GM18526 (cell line): ENCODE data around the gene FGD5.

Experiments
- POLR2A ChIP-seq: IDR thresholded peaks from 3 replicates; pipeline ENCODE4 v1.6.1; 2011; ENCODE audit not compliant: insufficient read length; ENCODE audit errors: extremely low read depth

Gene FGD5

GRCh38 chr3:14801031-14801430, 17.7 kb upstream of the FGD5 start:
- TF ChIP-seq POLR2A = no peak

GRCh38 chr3:14801668-14802380, 16.9 kb upstream of the FGD5 start:
- TF ChIP-seq POLR2A = no peak

- no peak for TF ChIP-seq POLR2A
These were observed 16.4 kb upstream of the FGD5 start for GRCh38 chr3:14802381-14802731.

GRCh38 chr3:14803101-14803980, 15.4 kb upstream of the FGD5 start:
- TF ChIP-seq POLR2A = no peak

GRCh38 chr3:14803981-14804834, 14.6 kb upstream of the FGD5 start:
- no peak for TF ChIP-seq POLR2A

- TF ChIP-seq POLR2A = no peak
These were observed 13.7 kb upstream of the FGD5 start for GRCh38 chr3:14804835-14805780.

- TF ChIP-seq POLR2A = no peak
These were observed 12.7 kb upstream of the FGD5 start for GRCh38 chr3:14805961-14806537.

- no peak for TF ChIP-seq POLR2A
These were observed 12.0 kb upstream of the FGD5 start for GRCh38 chr3:14806641-14807263.

GRCh38 chr3:14808025-14808424, 10.7 kb upstream of the FGD5 start:
- TF ChIP-seq POLR2A = no peak

GRCh38 chr3:14808502-14809266, 10.1 kb upstream of the FGD5 start:
- no peak for TF ChIP-seq POLR2A

- no peak for TF ChIP-seq POLR2A
These were observed 8.5 kb upstream of the FGD5 start for GRCh38 chr3:14810070-14810791.
